GM19043 (cell line): Measurements from ENCODE around the gene PPP2R3C.
"Not testable (repeated sequence)": the region's sequence is repeated elsewhere in the genome, so short reads cannot be mapped to it uniquely, and the experiment has no call there.

Experiments used
- ATAC-seq: cut with Tn5 transposase; IDR thresholded peaks from one replicate; pipeline ENCODE4 v1.9.1; 2021; ENCODE audit warnings: low read depth; ENCODE audit not compliant: unreplicated experiment

Gene PPP2R3C

DNA sequence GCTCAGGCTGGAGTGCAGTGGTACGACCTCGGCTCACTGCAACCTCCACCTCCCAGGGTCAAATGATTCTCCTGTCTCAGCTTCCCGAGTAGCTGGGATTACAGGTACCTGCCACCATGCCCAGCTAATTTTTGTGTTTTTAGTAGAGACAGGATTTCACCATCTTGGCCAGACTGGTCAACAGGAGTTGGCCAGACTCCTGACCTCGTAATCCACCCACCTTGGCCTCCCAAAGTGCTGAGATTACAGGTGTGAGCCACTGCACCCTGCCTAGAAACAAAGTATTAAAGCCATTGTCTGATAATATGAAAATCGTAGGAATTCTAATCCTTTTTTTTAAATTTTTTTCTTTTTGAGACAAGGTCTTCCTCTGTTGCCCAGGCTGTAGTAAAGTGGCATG, 56.1 kb downstream of the PPP2R3C start:
- ATAC-seq: not testable (repeated sequence)

DNA sequence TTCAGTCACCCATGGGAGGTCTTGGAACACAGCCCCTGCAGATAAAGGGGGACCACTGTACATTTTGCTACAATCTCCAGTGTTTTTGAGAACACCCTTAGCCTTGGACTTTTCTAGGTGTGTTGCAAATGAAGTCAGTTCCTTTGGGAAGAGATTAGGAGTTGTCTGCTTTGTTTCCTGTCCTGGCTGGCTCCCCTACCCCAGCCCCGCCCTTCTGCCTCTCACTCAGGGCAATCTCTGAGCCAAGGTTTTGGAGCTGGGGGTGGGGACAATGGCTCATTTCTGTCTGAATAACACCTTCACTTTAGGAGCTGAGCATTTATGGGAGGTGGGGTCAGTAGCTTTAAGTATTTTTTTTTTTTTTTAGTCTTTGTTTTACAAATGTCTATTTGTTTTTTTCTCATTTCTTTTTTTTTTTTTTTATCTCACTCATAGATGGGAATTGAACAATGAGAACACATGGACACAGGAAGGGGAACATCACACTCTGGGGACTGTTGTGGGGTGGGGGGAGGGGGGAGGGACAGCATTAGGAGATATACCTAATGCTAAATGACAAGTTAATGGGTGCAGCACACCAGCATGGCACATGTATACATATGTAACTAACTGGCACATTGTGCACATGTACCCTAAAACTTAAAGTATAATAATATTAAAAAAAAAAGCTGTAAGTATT, 60.5 kb downstream of the PPP2R3C start:
- ATAC-seq: not testable (repeated sequence)

DNA sequence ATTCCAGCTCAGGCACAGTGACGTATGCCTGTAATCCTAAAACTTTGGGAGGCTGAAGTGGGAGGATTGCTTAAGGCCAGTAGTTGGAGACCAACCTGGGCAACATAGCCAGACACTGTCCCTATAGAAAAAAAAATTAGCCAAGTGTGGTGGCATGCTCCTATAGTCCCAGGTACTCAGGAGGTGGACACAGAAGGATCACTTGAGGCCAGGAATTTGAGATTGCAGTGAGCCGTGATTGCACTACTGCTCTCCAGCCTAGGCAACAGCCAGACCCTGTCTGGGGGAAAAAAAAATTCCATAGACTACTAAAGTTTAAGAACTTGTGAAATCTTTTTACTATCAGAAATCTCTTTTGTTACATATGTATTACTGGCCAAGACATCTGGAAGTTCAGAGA, 69.2 kb downstream of the PPP2R3C start:
- ATAC-seq: no peak

DNA sequence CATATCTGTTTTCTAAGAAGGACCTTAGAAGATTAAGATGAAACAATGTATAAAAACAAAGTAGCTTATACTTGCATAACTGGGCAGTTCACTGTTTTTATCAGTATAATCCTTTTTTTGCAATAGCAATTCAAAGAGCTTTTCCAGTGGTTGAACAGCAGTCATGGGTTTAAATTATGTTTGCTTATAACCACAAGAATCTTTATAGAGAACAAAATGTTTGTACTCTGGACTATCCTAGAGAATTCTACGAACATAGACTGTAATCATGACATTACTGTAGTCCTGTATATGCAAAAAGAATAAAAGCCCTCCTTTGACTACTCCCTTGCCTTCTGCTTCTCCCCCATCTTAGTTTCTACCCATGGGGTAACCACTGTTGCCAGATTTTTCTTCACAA, 70.0 kb downstream of the PPP2R3C start:
- ATAC-seq: no peak

DNA sequence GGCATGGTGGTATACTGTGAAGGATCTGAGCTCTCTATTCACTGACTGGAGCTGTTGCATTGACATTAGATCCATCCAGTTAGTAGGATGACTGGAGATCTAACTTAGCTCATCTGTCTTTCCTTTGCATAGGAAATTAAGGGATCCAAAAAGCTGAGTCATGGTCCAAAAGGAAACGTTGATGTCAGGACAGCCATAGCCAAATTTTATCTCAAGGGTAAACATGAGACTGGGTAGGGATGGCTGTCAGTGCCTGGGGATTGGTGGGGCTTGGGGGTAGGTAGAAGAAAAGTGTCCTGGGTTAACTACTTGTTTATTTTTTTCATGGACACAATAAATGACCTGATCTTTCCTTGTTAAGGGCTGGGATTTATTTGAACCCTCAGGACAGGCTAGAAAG, 71.1 kb downstream of the PPP2R3C start:
- no peak for ATAC-seq

DNA sequence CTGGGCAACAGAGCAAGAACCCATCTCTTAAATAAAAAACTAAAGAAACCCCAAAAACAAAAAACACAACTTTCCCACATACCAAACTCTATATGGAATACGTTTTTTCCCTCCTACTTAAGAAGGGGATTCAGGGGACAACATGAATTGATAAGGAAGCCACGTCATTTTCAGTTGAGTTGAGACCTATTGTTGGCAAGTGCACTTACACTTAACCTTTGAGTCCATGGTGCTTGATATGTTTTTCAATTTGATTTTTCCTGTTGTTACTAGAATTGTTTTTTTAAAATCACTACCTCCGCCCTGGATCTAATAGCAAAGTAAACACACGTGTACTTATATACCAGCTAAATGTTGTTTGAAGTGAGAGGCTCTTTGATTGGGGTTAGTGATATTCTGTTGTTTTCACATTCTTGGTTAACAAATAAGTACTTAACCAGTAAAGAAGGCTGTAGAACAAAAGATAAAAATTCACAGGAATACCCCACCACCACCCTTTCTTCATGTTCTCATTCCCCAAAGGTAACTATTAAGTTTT, 73.7 kb downstream of the PPP2R3C start:
- no peak for ATAC-seq

DNA sequence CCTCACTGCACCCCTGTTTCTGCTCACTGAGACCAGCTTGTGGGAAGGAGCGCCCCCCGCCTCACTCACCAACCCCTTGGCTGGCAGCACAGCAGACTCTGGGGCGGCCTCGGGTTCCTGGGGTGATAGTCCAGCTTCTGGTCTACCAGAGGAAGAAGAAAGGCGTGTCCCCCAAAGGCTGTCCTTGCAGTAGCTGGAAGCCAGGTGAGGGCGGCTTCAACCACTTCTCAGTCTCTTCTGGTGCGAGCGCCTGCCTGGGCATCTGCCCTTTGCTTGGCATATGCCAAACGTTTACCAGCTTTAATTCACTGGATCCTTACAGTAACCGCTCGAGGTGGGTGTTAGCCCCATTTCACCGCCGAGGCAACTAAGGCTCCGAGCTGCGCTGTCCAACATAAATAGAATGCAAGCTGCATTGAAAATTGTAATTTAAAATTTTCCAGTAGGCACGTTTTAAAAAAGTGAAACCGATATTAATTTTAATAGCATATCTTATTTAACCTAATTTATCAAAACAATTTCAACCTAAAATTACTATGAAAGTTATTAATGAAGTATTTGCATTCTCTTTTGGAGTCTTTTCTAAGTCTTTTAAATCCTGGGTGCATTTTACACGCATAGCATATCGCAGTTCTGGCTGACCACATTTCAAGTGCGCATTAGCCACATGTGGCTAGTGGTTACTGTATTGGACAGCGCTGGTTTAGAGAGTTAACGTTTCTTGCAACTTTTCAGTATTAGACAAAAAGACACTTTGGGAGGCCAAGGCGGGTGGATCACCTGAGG, 74.8 kb downstream of the PPP2R3C start:
- peak; percentile 10 for ATAC-seq

DNA sequence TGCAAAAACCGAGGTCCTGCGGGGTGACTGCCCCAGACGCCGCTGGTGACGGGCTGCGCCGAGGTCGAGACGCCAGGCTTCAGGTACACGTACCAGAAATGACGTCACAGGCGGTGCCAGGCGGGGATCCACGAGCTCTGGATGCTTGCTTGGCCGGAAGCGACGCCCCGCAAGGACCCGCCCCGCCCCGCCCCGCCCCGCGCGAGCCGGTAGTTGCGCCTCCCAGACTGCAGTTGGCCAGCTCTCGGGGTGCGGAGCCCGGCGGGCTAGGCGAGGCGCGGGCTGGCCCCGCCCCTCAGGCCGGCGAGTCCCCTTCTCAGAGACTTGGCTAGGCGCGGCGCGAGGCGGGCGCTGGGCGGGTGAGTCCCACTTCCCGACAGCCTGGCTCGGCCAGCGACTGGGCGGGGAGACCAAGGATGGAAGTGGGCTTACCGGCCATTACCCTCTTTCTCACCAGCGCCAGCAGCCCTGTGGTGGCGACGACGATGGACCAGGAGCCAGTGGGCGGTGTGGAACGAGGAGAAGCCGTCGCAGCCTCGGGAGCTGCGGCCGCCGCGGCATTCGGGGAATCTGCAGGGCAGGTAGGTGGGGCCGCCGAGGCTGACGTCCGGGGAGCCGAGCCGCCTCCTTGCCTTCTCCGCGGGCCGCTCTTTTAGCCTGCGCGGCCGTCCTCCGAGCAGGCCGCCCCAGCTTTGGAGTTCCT, 75.6 kb downstream of the PPP2R3C start, which contains the start of gene FAM177A1:
Gene FAM177A1 (plus strand): TSS at position 225 of the 703 bp plus-strand sequence. CDS start 192 bp downstream, at position 417.
- ATAC-seq: peak; percentile 93

DNA sequence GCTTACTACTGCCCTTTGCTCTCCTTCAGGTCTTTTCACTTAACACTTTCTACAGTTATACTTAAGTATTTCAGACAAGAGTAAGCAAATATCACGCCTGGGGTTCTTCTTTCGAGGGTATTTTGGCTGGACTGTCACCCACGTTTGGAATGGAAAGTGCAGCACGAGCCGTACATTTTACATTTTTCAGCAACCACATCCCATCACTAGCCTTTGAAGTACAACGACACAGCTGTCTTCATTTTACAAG, 76.1 kb downstream of the PPP2R3C start:
- ATAC-seq: no peak

DNA sequence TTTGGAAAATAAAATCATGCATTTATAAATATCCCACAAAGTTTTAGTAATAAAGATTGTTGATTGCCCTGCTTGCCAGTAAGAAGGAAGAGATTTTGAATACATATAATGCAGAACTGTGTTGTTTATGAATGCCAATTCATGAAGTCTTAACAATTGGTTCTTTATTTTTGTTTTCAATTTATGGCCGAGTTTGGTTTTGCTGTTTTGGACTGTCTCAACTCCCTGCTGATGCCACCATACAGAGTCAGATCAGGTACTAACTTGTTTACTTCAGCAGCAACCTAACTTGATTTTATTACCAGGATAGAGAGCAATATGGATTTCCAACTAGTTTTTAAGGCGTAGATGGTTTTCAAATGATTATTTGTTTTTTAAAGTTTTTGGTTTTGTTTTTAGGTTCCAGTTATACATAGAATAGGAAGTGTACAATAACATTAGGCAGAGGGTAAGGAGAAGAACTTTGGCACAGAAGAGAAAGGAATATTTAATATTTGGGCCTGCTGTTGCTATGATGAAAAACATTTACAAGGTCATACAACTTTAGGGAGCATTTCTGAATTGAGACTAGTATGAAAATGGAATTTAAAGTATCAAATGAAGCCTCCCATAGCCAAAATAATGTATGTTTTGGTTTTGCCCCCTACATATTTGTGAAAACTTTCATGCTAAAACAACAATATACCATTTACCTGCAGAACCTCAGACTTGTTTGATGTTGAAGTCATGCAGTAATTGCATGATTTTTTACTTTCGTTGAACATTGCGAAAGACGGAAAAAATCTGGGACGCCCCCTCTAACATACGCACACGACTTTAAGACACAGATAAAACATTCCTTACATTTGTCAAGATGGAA, 76.6 kb downstream of the PPP2R3C start:
- ATAC-seq: no peak

DNA sequence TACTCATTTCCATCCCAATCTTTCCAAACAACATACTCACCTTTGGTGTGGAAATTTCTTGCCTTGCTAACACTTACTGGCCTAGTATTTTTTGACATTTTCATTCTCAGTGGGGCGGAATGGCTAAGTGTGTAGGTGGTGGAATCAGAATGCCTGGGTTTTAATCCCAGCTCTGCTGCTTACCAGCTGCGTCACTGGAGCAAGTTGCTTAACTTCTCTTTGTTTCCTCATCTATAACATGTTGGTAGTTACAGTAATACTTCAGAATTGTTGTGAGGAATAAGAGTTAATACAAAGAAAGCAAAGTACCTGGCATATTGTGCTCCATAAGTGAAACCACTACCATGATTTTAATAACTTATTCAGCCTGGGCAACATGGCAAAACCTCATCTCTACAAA, 78.7 kb downstream of the PPP2R3C start:
- ATAC-seq: no peak

DNA sequence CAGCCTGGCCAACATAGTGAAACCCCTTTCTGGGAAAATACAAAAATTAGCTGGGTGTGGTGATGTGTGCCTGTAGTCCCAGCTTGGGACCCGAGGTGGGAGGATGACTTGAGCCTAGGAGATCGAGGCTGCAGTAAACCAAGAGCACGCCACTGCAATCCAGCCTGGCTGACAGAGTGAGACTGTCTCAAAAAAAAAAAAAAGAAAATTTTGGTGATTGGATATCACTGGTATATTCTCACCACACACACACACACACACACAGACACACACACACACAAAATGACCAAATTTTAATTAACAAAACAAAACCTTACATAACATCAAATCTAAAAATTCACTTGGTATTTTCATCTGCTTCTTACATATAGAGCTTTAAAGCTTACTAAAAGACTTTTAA, 79.2 kb downstream of the PPP2R3C start:
- no peak for ATAC-seq

DNA sequence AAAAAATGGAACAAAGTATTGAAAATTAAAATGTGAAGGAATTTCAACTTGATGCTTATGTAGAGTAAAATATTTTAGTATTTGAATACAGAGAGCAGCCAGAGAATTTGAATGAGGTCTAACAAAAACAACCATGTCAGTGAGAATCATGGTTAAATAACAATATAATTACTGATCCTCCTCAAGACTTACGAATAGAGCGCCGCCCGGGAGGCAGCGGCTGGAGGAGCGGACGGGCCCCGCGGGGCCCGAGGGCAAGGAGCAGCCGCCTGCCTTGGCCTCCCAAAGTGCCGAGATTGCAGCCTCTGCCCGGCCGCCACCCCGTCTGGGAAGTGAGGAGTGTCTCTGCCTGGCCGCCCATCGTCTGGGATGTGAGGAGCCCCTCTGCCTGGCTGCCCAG, 83.5 kb downstream of the PPP2R3C start:
- not testable (repeated sequence) for ATAC-seq
